H1 (cell line): ENCODE measurements around the gene KNDC1.

Experiments
- NRF1 ChIP-seq: IDR thresholded peaks from 2 replicates; pipeline ENCODE4 v1.6.1; 2011; ENCODE audit warnings: mild to moderate bottlenecking, low read depth, low read length, improper control_type of control experiment
- POLR2AphosphoS5 ChIP-seq: IDR thresholded peaks from 2 replicates; pipeline ENCODE4 v1.6.1; 2011; ENCODE audit warnings: low read depth, low read length
- TF ChIP-seq, protein P1 (sequence below), 3 experiments: IDR thresholded peaks; 1 replicate in 2 of 3; 2 replicates in 1 of 3; pipeline versions ENCODE4 v1.5.1 to v1.6.1; 2011; ENCODE audit warnings: low read length in 3 of 3, mild to moderate bottlenecking in 3 of 3, inconsistent platforms in 2 of 3, low read depth in 1 of 3, moderate library complexity in 1 of 3; ENCODE audit not compliant: insufficient read depth in 1 of 3; ENCODE audit errors: control extremely low read depth in 1 of 3

DNA sequence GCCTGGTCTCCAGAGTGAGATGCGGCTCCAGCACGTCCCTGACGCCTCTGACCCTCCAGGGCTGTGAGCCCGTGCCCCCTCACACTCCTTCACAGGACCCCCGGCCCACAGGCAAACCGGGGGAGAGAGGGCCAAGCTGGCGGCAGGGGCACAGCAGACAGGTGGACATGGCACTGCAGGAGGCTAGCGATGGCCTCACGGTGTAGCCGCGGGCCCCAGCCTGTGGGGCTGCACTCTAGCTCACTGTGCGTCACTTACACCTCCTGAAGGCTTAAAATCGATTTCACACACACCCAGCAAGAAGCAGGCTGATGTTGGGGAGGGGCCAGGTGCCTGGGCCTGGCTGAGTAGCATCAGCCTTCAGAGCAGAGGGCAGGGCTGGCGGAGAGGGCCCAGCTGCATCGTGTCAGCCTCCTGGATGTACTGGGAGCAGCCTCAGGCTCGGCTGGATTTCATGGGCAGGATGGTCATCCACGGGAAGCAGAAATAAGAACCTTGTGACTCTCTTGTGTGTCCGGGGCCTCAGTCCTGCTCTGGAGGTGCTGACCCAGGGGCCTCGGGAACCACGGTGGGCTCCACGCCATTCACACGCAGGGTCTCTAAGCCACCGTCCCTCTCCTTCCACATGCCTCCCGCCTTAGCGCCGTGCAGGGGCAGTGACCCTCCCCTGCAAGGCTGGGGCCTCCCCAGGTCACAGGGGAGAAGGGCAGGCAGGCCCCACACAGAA, 19.4 kb upstream of the KNDC1 start:
- TF ChIP-seq POLR2AphosphoS5 (no peak), NRF1 (no peak)
- TF ChIP-seq, protein P1, sequence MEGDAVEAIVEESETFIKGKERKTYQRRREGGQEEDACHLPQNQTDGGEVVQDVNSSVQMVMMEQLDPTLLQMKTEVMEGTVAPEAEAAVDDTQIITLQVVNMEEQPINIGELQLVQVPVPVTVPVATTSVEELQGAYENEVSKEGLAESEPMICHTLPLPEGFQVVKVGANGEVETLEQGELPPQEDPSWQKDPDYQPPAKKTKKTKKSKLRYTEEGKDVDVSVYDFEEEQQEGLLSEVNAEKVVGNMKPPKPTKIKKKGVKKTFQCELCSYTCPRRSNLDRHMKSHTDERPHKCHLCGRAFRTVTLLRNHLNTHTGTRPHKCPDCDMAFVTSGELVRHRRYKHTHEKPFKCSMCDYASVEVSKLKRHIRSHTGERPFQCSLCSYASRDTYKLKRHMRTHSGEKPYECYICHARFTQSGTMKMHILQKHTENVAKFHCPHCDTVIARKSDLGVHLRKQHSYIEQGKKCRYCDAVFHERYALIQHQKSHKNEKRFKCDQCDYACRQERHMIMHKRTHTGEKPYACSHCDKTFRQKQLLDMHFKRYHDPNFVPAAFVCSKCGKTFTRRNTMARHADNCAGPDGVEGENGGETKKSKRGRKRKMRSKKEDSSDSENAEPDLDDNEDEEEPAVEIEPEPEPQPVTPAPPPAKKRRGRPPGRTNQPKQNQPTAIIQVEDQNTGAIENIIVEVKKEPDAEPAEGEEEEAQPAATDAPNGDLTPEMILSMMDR (IDR thresholded peaks at IDR 0.05; ENCODE audit: control extremely low read depth in 1 of 3, insufficient read depth in 1 of 3, low read depth in 1 of 3, low read length in 3 of 3), result no peak
